Measurements from ENCODE around the gene SRRM1.
"Not testable (repeated sequence)": the region's sequence is repeated elsewhere in the genome, so short reads cannot be mapped to it uniquely, and the experiment has no call there.

The SRRM1 gene

GRCh38 chr1:24643363-24644099 lies 429 bp downstream of the SRRM1 start:
- DNase-seq, result no peak

- no peak for DNase-seq
Observed at GRCh38 chr1:24644100-24644384, 940 bp downstream of the SRRM1 start.

GRCh38 chr1:24648919-24649318 lies 5.8 kb downstream of the SRRM1 start:
- no peak for DNase-seq

- no peak for DNase-seq
Observed at GRCh38 chr1:24652382-24652781, 9.3 kb downstream of the SRRM1 start.

GRCh38 chr1:24654010-24654409 lies 10.9 kb downstream of the SRRM1 start:
- DNase-seq, result no peak

GRCh38 chr1:24656046-24656445 lies 12.9 kb downstream of the SRRM1 start:
- DNase-seq, result no peak

- no peak for DNase-seq
Observed at GRCh38 chr1:24657781-24658180, 14.7 kb downstream of the SRRM1 start.

- no peak for DNase-seq
Observed at GRCh38 chr1:24659166-24659904, 16.2 kb downstream of the SRRM1 start.

GRCh38 chr1:24659993-24660665 lies 17.0 kb downstream of the SRRM1 start:
- DNase-seq, result no peak

GRCh38 chr1:24664507-24665033 lies 21.5 kb downstream of the SRRM1 start:
- no peak for DNase-seq

GRCh38 chr1:24666794-24667193 lies 23.7 kb downstream of the SRRM1 start:
- DNase-seq, result no peak

GRCh38 chr1:24671372-24671771 lies 28.3 kb downstream of the SRRM1 start:
- not testable (repeated sequence) for DNase-seq

- not testable (repeated sequence) for DNase-seq
Observed at GRCh38 chr1:24672686-24673085, 29.6 kb downstream of the SRRM1 start.

GRCh38 chr1:24673341-24673740 lies 30.2 kb downstream of the SRRM1 start:
- no peak for DNase-seq

- DNase-seq, result not testable (repeated sequence)
Observed at GRCh38 chr1:24678421-24678820, 35.3 kb downstream of the SRRM1 start.

GRCh38 chr1:24679725-24680124 lies 36.6 kb downstream of the SRRM1 start:
- DNase-seq, result no peak

GRCh38 chr1:24683713-24684162 lies 40.6 kb downstream of the SRRM1 start:
- DNase-seq, result no peak

GRCh38 chr1:24688033-24688432 lies 44.9 kb downstream of the SRRM1 start:
- no peak for DNase-seq

GRCh38 chr1:24688621-24689195 lies 45.6 kb downstream of the SRRM1 start:
- peak; percentile 49 for DNase-seq

GRCh38 chr1:24691051-24691450 lies 47.9 kb downstream of the SRRM1 start:
- DNase-seq, result no peak

- no peak for DNase-seq
Observed at GRCh38 chr1:24692351-24692980, 49.4 kb downstream of the SRRM1 start.

GRCh38 chr1:24693827-24694379 lies 50.8 kb downstream of the SRRM1 start:
- no peak for DNase-seq

Data from NCI-H2107 (cell line).